WTC11 (cell line): ENCODE data around the gene ACTRT3.

Source experiments
- CTCF ChIP-seq: fragments of 200-600 bp; IDR thresholded peaks from 2 replicates; pipeline ENCODE4 v1.8.0; 2022; ENCODE audit warnings: antibody characterized with exemption
- ZNF232 ChIP-seq: sonication (generic); formaldehyde crosslinking; IDR thresholded peaks from 2 replicates; pipeline ENCODE4 v1.8.0; 2022; ENCODE audit warnings: mild to moderate bottlenecking, missing genetic modification reagents

GRCh38 chr3:169774186-169774585 is 4.8 kb upstream of the ACTRT3 start:
- TF ChIP-seq CTCF, result no peak
- no peak for TF ChIP-seq ZNF232 (CRISPR knock-in tag)
